SK-N-MC (cell line): ENCODE measurements around the gene GPER1.

ENCODE experiments used
- EZH2 ChIP-seq: fragments of 200-600 bp; sonication (generic); IDR thresholded peaks from one replicate; pipeline ENCODE4 v1.6.1; 2017; ENCODE audit warnings: antibody characterized with exemption
- FOXP2 ChIP-seq: optimal IDR thresholded peaks from 2 replicates; pipeline ENCODE3; 2011; ENCODE audit warnings: mild to moderate bottlenecking, moderate library complexity; ENCODE audit not compliant: insufficient read depth; ENCODE audit errors: extremely low read length, control extremely low read depth
- POLR2AphosphoS5 ChIP-seq: IDR thresholded peaks from 2 replicates; pipeline ENCODE4 v1.6.1; 2012; ENCODE audit warnings: mild to moderate bottlenecking, low read depth, low read length, borderline replicate concordance

DNA sequence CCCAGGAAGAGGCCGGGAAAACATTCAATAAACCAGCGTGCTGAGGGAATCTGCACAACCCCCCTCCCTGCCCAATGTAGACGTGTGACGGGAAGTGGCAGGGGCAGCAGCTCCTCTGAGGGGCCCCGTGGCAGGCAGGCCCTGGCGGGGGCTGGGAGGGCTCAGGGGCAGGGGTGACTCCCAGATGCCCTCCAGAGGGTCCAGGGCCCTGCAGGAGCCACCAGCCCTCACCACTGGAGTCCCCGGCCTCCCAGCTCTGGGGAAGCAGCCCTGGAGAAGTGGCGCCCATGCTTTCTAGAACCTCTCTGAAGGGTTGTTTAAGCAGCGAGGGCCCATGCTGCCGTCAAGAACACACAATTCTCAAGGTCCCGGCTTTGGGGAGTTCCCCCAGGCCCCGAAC lies 8.4 kb upstream of the GPER1 start:
- no peak for TF ChIP-seq EZH2
- no peak for TF ChIP-seq POLR2AphosphoS5
- no peak for TF ChIP-seq FOXP2
